HG03175 (cell line): ENCODE measurements around the gene PTPRG.

ENCODE experiments used
- ATAC-seq: cut with Tn5 transposase; IDR thresholded peaks from one replicate; pipeline ENCODE4 v1.9.1; 2021; ENCODE audit warnings: mild to moderate bottlenecking, moderate library complexity; ENCODE audit not compliant: unreplicated experiment

Gene PTPRG

GRCh38 chr3:62090519-62090918 lies 529.1 kb downstream of the PTPRG start:
- ATAC-seq, result no peak

- ATAC-seq, result no peak
Measured at GRCh38 chr3:62093025-62093424, 531.7 kb downstream of the PTPRG start.

DNA sequence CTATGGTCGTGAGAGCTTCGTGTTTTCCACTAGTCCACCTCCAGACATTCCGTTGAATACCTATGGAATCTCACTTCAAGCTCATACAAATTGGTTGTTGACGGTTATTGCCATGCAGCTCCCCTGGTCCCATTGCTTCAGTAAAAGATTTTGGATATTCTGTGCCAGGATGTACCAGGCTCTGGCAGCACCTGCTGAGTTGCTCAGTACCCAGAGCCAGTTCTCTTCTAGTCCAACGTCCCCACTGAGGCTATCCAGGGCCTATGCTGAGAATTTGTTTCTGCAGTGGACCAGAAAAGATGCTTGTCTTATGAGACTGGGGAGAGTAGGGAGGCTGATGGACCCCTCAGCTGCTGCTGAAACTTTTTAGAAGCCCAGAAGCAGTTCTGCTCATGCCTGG lies 533.1 kb downstream of the PTPRG start:
- no peak for ATAC-seq

DNA sequence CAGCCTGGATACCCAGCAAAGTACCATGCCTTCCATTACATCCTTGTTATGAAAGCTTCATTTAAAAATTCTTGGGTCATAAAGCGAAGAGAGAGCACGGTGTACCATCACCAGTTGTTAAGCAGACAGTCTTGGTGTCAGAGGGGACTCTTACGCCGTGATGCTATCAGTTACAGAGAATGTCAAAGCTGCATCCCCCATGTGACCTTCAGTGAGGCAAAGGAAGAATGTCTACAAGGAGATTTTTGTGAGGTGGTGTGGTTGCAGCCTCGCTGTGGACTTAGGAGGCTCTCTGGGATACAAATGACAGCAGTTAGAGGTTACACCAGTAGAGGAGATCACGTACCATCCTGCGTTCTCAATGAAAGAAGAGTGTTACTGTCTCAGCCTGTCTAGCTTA lies 533.7 kb downstream of the PTPRG start:
- no peak for ATAC-seq

DNA sequence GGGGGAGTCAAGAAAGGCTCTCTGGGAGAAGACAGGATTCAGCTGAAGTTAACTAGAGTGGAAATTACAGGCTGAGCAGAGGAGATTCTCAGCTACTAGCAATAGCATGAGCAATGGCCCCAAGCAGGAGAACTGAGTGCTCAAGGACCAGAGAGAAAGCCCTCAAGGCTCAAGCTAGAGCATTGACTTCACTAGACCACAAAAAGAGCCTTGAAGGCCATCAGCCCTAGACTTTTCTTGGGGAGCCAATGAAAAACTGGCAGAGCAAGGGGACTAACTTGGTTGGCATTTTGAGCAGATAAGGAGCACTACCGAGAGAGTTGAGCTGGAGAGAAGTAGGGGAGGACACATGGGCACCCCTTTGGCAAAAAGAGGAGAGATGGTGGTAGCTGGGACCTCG lies 534.4 kb downstream of the PTPRG start:
- ATAC-seq, result no peak

DNA sequence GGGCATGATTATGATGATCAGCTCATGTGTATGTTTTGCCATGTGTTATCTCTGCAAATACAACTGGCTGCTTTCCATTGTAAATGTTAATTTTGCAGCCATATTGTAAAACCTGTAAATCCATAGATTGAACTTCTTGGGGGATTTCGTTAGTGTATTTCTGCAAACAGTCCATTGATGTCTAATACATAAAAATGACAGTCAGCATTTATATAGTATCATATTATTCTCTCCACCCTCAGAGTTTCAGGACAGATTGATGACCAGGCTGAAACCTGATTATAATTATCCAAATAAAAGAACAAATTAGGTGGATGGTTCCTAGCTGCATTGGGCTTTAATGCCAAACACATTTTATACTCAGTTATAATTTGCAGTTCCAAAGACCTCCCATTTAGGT lies 535.1 kb downstream of the PTPRG start:
- ATAC-seq, result no peak

GRCh38 chr3:62097121-62097520 lies 535.8 kb downstream of the PTPRG start:
- no peak for ATAC-seq

DNA sequence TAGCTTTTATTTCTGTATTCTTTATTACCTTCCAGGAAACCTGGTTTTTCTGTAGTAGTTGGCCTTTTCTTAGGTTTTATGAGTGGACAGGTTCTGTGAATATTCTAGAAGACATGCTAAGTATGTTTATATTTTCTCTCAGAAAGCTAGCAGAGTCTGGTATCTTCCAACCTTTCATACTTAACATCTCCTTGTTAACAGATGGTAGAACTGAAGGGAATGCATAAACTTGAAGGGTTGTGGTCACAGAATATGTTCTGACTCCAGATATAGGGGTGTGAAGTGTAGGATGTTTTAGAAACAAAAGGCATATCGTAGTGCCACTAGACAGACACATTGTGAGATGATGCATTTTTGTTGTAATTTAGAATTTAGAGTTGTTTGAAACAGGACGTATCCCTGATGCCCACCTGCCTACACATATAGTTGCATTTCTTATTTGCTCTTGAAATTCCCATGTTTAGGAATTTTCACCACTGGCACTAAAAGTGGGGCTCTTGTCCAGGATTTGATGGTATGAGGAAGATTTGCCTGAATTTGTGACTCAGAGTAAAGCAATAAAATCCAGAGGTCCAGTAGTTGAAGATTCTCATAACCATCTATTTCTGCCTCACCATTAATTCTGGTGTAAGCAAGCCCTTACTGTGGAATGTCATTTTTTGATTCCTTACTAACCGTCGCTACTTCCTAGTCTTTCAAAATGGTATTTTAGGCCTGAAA lies 537.4 kb downstream of the PTPRG start:
- ATAC-seq, result no peak

DNA sequence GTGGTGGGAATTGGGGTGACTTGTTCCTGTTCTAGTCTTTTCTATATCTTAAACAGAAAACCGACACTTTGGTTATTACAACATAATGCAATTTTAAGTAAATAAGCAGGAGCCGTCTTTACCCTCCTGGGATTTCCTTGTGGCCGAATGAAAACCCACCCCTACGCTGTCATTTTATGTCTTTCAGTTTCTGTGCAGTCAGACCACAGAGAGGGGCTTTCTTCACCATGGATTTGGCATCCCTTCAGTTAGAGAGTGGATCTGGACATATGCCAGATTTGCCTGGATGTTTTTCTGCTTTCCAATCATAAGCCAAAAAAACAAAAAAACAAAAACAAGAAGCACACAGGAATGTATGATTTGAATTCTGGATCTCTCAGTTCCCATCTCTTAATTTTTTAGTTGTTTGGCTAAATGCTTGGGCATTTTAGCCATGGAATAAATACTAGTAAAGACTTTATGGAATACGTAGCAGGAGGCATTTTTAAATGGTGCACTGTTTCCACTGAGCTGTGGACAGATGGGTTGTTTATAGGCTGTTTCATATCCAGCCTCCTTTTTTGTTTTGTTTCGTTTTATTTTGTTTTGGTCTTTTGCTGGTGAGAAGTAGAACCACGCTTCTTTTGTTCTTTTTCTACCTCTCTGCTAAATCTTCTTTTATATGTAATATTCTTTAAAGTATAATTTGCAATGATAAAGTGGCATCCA lies 539.1 kb downstream of the PTPRG start:
- ATAC-seq, result no peak

GRCh38 chr3:62101488-62101887 lies 540.1 kb downstream of the PTPRG start:
- no peak for ATAC-seq

DNA sequence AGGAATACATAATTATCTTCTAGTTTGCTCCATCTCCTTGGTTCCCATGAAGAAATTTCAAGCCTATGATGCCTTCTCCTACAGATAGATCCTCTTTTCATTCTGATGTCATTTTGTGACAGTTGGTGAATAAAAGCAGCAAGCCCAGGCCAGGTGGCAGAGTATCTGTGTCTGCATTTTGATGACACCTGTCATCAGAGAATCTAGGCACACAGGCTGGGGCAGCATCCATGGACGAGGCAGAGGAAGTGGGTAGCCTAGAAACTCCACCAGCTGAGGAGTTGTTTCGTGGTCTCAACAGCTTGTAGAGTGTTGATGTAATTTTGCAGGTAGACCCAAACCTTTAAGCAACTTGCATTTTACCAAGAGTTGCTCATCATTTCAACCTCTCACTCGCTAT lies 542.2 kb downstream of the PTPRG start:
- no peak for ATAC-seq

DNA sequence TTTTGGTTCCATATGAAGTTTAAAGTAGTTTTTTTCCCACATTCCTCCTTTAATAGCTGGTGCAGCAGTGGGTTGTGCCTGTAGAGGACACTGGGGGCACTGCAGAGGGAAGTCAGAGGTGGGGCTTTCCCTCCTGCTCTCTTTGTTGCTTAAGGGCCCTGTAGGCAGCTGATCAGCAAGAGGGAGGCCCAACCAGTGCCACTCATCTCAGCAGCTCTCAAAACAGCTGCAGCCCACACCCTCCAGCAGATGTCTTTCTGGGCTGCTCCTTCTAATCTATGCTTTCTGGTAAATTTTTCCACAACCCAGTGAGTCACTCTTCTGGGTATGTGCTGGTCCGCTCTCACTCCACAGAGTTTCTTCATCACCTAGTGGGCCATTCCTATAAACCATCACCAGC lies 548.2 kb downstream of the PTPRG start:
- ATAC-seq, result no peak

DNA sequence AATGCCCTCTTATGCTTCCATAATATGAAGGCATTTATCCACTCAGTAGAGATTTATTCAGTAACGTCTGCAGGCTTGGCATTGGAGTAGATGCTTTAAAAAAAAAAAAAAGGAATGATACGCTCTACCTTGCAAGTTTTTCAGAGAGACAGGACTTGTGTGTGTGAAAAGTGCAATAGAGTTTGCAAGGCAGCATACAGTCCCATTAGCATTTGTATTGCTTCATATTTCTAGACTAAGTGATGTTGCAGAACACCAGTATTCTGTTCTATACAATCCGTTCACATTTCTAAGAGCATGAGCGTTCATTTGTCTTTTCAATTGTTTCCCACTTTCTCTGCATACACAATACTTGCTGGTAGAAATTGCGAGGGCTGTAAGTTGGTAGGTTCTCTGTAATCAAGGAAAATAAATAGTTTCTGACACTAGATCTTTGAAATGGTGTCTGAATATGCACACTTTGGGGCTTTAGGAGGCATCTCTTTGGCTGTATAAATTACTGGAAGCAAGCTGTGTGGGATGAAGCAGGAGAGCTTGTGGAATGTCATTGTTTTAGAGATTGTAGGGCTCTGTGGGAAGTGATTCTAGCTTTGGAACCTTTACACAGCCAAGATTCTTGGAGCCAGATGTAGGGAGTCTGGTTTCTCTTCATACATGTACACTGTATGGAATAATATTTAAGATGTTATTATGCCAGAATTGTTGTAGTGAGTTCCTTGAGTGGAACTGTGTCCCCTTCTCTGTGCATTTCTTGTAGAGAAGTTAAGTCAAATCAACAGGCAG lies 549.3 kb downstream of the PTPRG start:
- ATAC-seq, result no peak

- no peak for ATAC-seq
Measured at GRCh38 chr3:62113092-62113491, 551.7 kb downstream of the PTPRG start.

- ATAC-seq, result no peak
Measured at GRCh38 chr3:62114763-62115162, 553.4 kb downstream of the PTPRG start.

GRCh38 chr3:62117903-62118548 lies 556.7 kb downstream of the PTPRG start:
- ATAC-seq, result no peak

DNA sequence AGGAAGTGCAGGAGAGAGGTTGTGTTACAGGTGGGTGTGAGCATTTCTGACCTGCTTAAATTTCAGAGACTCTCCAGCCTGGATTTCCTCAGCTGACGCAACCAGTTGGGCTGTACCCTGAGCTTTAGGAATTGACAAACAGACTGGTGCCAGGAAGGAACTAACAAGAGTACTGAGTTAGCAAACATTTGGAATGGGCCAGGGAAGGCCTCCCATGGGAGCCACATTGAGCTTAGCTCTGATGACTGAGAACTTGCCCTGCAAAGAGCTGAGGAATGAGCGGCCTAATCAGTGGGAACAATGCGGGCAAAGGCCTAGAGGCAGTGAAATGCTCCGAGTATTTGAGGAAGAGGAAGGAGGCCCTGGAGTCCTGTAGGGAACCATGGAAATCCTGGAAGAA lies 557.8 kb downstream of the PTPRG start:
- no peak for ATAC-seq

DNA sequence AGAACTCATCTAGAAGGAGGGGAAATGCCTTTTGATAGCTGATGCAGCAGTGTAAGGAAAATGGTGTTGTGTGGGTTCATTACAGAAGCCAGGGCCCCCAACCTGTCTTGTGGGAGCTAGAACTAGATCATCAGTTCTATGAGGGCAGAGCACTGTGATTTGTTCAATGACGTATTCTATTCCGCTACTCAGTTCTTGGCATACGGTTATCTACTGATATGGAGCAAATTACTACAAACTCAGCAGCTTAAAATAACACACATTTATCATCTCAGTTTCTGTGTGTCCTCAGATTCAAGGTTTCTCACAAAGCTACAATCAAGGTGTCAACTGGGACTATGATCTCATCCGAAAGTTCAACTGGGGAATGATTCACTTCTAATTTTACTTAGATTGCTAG lies 561.4 kb downstream of the PTPRG start:
- ATAC-seq, result no peak

- no peak for ATAC-seq
Measured at GRCh38 chr3:62125380-62125779, 564.0 kb downstream of the PTPRG start.

DNA sequence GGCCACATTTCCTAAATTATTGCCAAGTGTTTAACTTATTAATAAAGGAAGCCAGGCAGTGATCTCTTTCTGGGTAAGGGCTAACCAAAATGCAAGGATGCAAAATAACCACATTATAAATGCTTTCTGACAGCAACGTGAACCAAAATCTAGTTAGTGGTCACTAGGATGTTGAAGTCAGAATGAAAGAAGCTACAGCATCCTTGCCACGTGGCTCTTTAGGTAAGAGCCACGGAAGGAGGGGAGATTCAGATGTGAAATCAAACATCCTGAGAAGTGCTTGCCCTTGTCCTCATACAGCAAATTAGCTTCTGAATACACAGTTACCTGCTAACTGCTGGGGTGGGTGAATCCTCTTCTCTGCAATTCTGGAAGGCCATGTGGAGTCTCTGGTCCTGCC lies 565.7 kb downstream of the PTPRG start:
- no peak for ATAC-seq

- no peak for ATAC-seq
Measured at GRCh38 chr3:62128051-62128450, 566.7 kb downstream of the PTPRG start.
